ENCODE results near the gene FAM161B. TPM values are rescaled to one million over a fixed set of nuclear protein-coding genes. Genes with fewer than 3 reads are reported as not detected.

Gene FAM161B, protein sequence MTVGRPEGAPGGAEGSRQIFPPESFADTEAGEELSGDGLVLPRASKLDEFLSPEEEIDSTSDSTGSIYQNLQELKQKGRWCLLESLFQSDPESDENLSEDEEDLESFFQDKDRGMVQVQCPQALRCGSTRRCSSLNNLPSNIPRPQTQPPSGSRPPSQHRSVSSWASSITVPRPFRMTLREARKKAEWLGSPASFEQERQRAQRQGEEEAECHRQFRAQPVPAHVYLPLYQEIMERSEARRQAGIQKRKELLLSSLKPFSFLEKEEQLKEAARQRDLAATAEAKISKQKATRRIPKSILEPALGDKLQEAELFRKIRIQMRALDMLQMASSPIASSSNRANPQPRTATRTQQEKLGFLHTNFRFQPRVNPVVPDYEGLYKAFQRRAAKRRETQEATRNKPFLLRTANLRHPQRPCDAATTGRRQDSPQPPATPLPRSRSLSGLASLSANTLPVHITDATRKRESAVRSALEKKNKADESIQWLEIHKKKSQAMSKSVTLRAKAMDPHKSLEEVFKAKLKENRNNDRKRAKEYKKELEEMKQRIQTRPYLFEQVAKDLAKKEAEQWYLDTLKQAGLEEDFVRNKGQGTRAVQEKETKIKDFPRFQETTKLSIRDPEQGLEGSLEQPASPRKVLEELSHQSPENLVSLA
- total RNA-seq (2021; ENCODE audit: unreplicated experiment): 1.6 TPM
- polyA plus RNA-seq (2012): 1.3 and 1.6 TPM in 2 replicates
- percentile 39 among the genes with signal in this experiment for Bru-seq, nascent RNA
- BruChase-seq, experiment 1, labeled RNA remaining after a 6-hour chase: percentile 44 among the genes with signal in this experiment
- percentile 41 among the genes with signal in this experiment for BruChase-seq, experiment 2, labeled RNA remaining after a 2-hour chase
- long read RNA-seq, full-length matches to known transcripts: 2 of 5 reads
- long read RNA-seq, partial matches to known transcripts: 0 of 5 reads
- long read RNA-seq, other reads (novel, unspliced or antisense): 3 of 5 reads

DNA sequence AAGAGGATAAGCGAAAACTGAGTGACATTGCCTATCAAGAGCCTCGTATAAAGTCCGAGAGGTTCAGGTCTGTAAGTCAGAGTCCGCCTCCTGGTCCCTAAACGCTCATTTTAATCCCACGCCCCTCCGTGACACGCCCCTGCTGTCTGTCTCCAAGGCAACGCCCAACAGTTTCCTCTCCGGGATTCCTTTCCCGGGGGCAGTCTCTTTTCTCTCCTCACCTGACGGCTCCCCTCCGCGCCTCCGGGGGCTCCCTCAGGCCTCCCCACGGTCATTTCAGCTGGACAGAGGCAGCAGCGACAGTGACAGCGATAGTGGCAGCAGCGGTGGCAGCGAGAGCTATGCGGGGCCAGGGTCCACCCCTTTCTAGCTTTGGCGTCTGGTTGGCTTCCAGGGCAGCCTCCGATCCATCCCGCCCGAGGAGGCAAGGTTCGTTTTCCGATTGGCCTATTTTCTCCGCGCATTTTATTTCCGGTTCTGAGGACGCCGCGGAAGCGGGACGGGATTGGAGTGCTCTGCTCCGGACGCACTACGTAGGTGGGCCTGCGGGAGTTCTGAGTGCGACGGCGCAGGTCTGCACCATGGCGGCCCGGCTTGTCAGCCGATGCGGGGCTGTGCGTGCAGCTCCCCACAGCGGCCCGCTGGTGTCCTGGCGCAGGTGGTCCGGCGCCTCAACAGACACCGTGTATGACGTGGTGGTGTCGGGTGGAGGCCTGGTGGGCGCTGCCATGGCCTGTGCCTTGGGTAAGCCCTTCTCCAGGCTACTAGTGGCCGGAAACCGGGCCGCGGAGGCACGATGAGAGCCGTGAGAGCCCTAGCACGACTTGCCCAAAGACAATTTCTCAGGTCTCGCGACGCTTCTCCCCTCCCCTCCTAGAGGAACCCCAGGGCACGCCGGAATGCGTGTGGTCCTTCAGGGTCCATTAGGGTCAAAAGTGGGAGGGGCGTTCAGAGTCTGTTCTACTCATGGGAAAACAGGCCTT lies at the start of gene FAM161B, which contains the start of gene COQ6:
Gene FAM161B, minus strand, starts transcription at position 343 of the 983 bp plus-strand sequence. Its CDS starts 68 bp downstream, at position 275.
Gene COQ6, plus strand, starts transcription at position 551 of the 983 bp plus-strand sequence. Its CDS starts 31 bp downstream, at position 582.
- no TSS peak for BruUV-seq (replicated peaks)
- CTCF ChIA-PET: interaction anchor here (0.9 to 2.1 kb wide), 3 partner anchors 14 to 222 kb away, joined by 3 to 6 read pairs (median 5); no protein-coding TSS in a partner anchor
- peak within 1 kb of the TSS; percentile 71 for H2AFZ ChIP-seq (ENCODE audit: low read depth, low read length, poor library complexity, severe bottlenecking)
- H3K79me2 ChIP-seq (ENCODE audit: insufficient read depth, low read length): no peaks in the 10 kb centered on the region; the same call in 1 of the 2 replicates
- peak within 1 kb of the TSS; percentile 61 to 81 for H3K4me3 ChIP-seq (replicated peaks in 1 of 2; ENCODE audit: low read depth in 1 of 2, low read length in 2 of 2)
- peaks cover 0 to 8% of the 10 kb centered on the region in 2 experiments; a peak in 2 of 4 replicates for H3K36me3 ChIP-seq (ENCODE audit: control insufficient read depth in 1 of 2, insufficient read depth in 2 of 2, low read length in 2 of 2)
- TF ChIP-seq SP1 (IDR thresholded peaks at IDR 0.05; ENCODE audit: low read depth) (peak; percentile 84), SIN3A (IDR thresholded peaks at IDR 0.05; ENCODE audit: low read depth) (peak; percentile 95), YY1 (IDR thresholded peaks at IDR 0.05; ENCODE audit: extremely low read depth, insufficient replicate concordance, low read depth, low read length) (peak; percentile 87), ZFX (IDR thresholded peaks at IDR 0.05) (peak; percentile 88), EZH2 (IDR thresholded peaks at IDR 0.05) (no peak), RAD21 (IDR thresholded peaks at IDR 0.05; ENCODE audit: low read depth) (no peak), EZH2phosphoT487 (IDR thresholded peaks at IDR 0.05; ENCODE audit: borderline replicate concordance) (no peak), ELF1 (IDR thresholded peaks at IDR 0.05; ENCODE audit: borderline replicate concordance, low read depth) (peak; percentile 67), TCF7L2 (IDR thresholded peaks at IDR 0.05; ENCODE audit: borderline replicate concordance, extremely low read depth, insufficient read depth, insufficient read length) (peak; percentile 60), CEBPB (IDR thresholded peaks at IDR 0.05; ENCODE audit: low read depth) (no peak), FOSL1 (IDR thresholded peaks at IDR 0.05; ENCODE audit: low read depth) (no peak), JUND (IDR thresholded peaks at IDR 0.05) (no peak), POLR2AphosphoS5 (IDR thresholded peaks at IDR 0.05; ENCODE audit: low read depth, low read length) (peak; percentile 69)
- TF ChIP-seq, protein P1, sequence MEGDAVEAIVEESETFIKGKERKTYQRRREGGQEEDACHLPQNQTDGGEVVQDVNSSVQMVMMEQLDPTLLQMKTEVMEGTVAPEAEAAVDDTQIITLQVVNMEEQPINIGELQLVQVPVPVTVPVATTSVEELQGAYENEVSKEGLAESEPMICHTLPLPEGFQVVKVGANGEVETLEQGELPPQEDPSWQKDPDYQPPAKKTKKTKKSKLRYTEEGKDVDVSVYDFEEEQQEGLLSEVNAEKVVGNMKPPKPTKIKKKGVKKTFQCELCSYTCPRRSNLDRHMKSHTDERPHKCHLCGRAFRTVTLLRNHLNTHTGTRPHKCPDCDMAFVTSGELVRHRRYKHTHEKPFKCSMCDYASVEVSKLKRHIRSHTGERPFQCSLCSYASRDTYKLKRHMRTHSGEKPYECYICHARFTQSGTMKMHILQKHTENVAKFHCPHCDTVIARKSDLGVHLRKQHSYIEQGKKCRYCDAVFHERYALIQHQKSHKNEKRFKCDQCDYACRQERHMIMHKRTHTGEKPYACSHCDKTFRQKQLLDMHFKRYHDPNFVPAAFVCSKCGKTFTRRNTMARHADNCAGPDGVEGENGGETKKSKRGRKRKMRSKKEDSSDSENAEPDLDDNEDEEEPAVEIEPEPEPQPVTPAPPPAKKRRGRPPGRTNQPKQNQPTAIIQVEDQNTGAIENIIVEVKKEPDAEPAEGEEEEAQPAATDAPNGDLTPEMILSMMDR (IDR thresholded peaks at IDR 0.05 in 2 of 3, conservative IDR thresholded peaks at IDR 0.05 in 1 of 3; ENCODE audit: borderline replicate concordance in 1 of 3, insufficient read depth in 1 of 3, low read depth in 2 of 3, low read length in 2 of 3): no peak
- TF ChIP-seq, protein P2, sequence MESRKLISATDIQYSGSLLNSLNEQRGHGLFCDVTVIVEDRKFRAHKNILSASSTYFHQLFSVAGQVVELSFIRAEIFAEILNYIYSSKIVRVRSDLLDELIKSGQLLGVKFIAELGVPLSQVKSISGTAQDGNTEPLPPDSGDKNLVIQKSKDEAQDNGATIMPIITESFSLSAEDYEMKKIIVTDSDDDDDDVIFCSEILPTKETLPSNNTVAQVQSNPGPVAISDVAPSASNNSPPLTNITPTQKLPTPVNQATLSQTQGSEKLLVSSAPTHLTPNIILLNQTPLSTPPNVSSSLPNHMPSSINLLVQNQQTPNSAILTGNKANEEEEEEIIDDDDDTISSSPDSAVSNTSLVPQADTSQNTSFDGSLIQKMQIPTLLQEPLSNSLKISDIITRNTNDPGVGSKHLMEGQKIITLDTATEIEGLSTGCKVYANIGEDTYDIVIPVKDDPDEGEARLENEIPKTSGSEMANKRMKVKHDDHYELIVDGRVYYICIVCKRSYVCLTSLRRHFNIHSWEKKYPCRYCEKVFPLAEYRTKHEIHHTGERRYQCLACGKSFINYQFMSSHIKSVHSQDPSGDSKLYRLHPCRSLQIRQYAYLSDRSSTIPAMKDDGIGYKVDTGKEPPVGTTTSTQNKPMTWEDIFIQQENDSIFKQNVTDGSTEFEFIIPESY (IDR thresholded peaks at IDR 0.05; ENCODE audit: extremely low read depth, insufficient replicate concordance, low read length): no peak
- TF ChIP-seq, protein P3, sequence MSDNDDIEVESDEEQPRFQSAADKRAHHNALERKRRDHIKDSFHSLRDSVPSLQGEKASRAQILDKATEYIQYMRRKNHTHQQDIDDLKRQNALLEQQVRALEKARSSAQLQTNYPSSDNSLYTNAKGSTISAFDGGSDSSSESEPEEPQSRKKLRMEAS (IDR thresholded peaks at IDR 0.05): peak; percentile 82
- DNase-seq (ENCODE audit: low read depth, low spot score): peak; percentile 97
- POLR2A ChIA-PET: interaction anchor here (0.6 to 1.0 kb wide), 6 partner anchors 11 to 371 kb away, joined by 3 to 7 read pairs (median 4); partner anchors contain the start of gene ZNF410
- H4K20me1 ChIP-seq (ENCODE audit: insufficient read depth): no peaks in the 10 kb centered on the region
- RAD21 ChIA-PET (ENCODE audit: low non-redundant PET in 1 of 2, low total read pairs in 2 of 2, uncharacterized antibody in 2 of 2, unreplicated experiment in 2 of 2): interaction anchor here in 1 of 2 experiments (0.8 kb wide), 1 partner anchor 221 kb away, joined by 3 read pairs; no protein-coding TSS in a partner anchor
- peaks cover 4 to 17% of the 10 kb centered on the region in 2 experiments; a peak in 2 of 4 replicates for H3K4me1 ChIP-seq (ENCODE audit: control insufficient read depth in 1 of 2, insufficient read depth in 2 of 2, low read length in 2 of 2)
- H3K9me2 ChIP-seq (ENCODE audit: insufficient read depth): no peaks in the 10 kb centered on the region
- peak within 1 kb of the TSS; percentile 81 for H3K4me2 ChIP-seq (ENCODE audit: low read length)
- H3K9ac ChIP-seq (ENCODE audit: low read length): peak within 1 kb of the TSS; percentile 80
- ATAC-seq: peak; percentile 93
- H3K9me3 ChIP-seq (ENCODE audit: control insufficient read depth in 1 of 2, insufficient read depth in 1 of 2, low read depth in 1 of 2, low read length in 2 of 2): no peaks in the 10 kb centered on the region
- intact Hi-C loops (cut with micrococcal nuclease): loop anchor here (5.0 kb wide), 2 partner anchors 67 to 223 kb away; partner anchors contain the start of genes BBOF1 and ENTPD5
- H3K27ac ChIP-seq (ENCODE audit: low read depth, low read length): peak within 1 kb of the TSS; percentile 81
- H3K27me3 ChIP-seq (ENCODE audit: insufficient read depth, low read length): no peaks in the 10 kb centered on the region

Measured in HCT116 (cell line).